ENCODE data around the gene B3GALT4.

The B3GALT4 gene

DNA sequence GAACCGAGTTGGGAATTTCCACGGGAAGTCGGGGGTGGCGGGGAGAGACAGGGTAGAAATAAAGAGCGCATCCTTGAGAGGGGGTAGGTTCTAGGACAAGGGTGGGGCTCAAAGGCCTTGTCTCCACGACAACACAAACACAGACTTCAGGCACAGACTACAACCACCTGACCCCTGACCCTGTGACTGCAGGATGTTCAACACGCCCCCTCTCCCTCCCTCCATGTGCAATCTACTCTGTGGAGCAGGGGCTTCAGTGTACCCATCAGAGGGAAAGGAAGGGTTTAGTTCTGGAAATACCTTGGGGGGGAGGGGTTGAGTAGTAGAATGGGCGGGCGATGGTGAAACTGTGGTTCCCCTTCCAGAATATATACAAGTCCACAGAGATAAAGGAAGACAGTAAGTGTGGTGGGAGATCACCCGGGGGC lies 37.6 kb downstream of the B3GALT4 start:
- H3K4me3 Mint-ChIP-seq = peak overlapping the region; percentile 100
- peaks cover 81% of the 10 kb centered on the region for H3K36me3 Mint-ChIP-seq
- peak overlapping the region; percentile 99 for H3K27ac Mint-ChIP-seq
- no peaks in the 10 kb centered on the region for H3K9me3 Mint-ChIP-seq
- peaks cover 63% of the 10 kb centered on the region for H3K4me1 Mint-ChIP-seq
- ATAC-seq = peak; percentile 60
- DNase-seq (ENCODE audit: low spot score in 2 of 2) = peak; percentile 28 to 80

GRCh38 chr6:33314943-33315792 lies 38.2 kb downstream of the B3GALT4 start:
- ATAC-seq = no peak
- Mint-ChIP-seq H3K4me1 (peaks cover 69% of the 10 kb centered on the region), H3K36me3 (peaks cover 81% of the 10 kb centered on the region), H3K9me3 (no peaks in the 10 kb centered on the region), H3K4me3 (peak overlapping the region; percentile 100), H3K27ac (peak overlapping the region; percentile 99)
- no peak for DNase-seq (ENCODE audit: low spot score in 2 of 2)

DNA sequence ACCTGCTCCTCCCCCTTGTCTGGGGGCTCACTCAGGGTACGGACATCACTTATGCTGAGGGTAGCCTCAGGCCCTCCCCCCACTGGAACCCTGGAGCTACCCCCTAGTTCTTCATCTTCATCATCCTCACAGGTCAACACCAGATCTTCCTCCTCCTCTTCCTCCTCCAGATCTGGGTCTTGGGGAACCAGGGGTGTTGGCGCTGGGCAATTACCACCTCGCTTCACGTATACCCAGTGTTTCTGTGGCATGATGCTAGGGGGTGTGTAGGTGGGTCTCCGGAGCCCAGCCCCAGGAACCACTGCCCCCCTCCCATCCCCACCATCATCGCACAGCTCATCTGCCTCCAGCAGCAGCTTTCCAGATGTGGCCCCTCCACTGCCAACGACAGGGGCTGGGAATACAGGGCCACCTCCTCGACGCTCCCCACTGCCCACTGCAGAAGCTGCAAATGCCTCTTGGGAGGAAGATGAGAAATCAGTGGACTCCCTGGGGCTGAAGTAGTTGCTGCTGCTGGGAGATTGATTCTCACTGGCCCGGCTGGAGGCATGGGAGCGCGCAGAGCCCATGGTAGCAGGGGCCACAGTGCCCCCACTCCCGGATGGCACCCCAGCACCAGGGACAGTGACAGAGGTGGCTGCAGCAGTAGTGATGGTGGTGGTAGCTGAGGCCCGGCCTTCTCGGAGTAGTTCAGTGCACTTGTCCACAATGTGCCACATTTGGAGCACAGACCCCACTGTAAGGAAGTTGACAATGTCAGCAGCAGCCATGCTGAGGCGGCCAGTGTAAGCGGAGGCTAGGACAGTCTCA lies 39.1 kb downstream of the B3GALT4 start:
- Mint-ChIP-seq H3K27ac (peak overlapping the region; percentile 99), H3K4me1 (peaks cover 78% of the 10 kb centered on the region), H3K4me3 (peak overlapping the region; percentile 100), H3K36me3 (peaks cover 81% of the 10 kb centered on the region), H3K9me3 (no peaks in the 10 kb centered on the region)
- DNase-seq (ENCODE audit: low spot score in 2 of 2) (no peak), ATAC-seq (no peak)

- Mint-ChIP-seq H3K27ac (peak overlapping the region; percentile 100), H3K36me3 (peaks cover 81% of the 10 kb centered on the region), H3K4me1 (peaks cover 81% of the 10 kb centered on the region), H3K4me3 (peak overlapping the region; percentile 100), H3K9me3 (no peaks in the 10 kb centered on the region)
- DNase-seq (ENCODE audit: low spot score in 2 of 2) = no peak
- ATAC-seq = no peak
Measured at GRCh38 chr6:33316603-33317418, 39.9 kb downstream of the B3GALT4 start.

DNA sequence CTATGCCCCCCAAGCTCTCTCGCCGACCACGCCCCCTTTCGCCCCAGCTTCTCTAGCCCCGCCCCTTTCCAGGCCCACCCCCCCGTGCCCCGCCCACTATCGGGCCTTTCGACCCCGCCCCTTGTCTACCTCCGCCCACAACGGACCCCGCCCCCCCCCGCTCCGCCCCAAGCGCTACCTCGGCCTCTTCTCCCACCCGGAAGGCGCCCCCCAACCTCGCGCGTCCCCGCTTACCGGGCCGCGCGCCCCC lies 40.4 kb downstream of the B3GALT4 start:
- H3K36me3 Mint-ChIP-seq = peaks cover 81% of the 10 kb centered on the region
- peak overlapping the region; percentile 100 for H3K27ac Mint-ChIP-seq
- peak overlapping the region; percentile 100 for H3K4me3 Mint-ChIP-seq
- no peak for ATAC-seq
- DNase-seq (ENCODE audit: low spot score in 2 of 2) = no peak
- no peaks in the 10 kb centered on the region for H3K9me3 Mint-ChIP-seq
- H3K4me1 Mint-ChIP-seq = peaks cover 81% of the 10 kb centered on the region

DNA sequence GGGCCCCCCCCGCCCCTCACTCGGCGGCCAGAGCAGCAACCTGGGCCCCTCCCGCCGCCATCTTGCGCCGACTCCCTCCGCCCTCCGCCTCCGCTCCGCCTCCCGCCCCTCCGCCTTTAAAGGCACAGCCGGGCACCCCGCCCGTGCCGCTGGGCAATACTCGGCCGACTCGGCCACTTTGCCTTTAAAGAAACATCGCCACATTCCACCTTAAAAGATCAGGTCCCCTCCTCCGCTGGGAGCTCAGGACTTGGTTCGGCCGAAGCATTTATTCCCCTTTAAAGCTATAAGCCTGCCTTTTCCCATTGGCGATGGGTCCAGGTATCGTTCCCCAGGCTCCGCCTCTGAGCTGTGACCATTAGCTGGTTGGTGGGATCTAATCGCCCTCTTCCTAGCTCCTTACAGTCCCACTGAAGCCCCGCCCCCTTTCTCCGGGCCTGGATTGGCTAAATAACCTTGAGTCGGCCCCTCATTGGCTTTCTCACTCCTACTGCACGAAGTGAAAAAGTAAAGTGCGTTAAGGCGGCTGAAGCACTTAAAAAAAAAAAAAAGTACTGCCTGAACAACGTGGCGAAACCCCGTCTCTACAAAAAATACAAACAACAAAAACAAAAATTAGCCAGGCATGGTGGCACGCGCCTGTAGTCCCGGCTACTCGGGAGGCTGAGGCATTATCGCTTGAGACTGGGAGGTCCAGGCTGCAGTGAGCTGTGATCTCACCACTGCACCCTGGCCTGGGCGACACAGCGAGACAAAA lies 40.9 kb downstream of the B3GALT4 start, which contains the start of gene ZBTB22:
ZBTB22 (minus strand) TSS at position 76 of the 757 bp plus-strand sequence. CDS start 828 bp downstream, outside the sequence.
- DNase-seq (ENCODE audit: low spot score in 2 of 2) (peak; percentile 89 to 98), ATAC-seq (peak; percentile 77)
- Mint-ChIP-seq H3K36me3 (peaks cover 81% of the 10 kb centered on the region), H3K4me1 (peaks cover 81% of the 10 kb centered on the region), H3K4me3 (peak within 1 kb of the TSS; percentile 100), H3K9me3 (no peaks in the 10 kb centered on the region), H3K27ac (peak within 1 kb of the TSS; percentile 100)

DNA sequence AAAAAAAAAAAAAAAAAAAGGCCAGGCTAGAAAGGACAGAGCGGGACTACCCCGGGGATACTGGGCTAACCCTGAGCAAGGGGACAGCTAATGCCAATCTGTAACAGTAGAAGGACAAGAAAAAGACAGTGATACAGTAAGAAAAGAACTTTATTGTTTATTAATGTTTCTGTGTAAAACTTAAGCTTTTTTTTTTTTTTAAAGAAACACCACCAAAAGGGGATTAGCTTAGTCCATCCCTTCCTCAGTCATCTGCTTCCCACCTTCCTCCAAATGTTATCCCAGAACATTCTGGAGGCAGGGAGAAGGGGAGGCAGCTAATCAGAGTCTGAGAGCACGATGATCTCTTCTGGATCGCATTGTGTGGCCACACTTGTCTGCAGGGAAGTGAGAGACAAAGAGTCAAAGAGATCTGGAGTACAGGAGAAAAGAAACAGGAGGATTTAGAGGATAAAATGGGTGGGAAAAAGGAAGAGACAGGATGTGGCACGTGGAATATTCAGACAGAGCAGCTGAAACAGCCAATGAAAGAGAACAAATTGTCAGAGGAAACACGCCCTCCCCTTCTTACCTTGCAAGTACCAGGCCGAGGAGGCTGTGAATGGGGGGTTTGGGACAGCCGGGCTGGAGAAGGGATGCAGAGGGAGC lies 41.6 kb downstream of the B3GALT4 start:
- H3K27ac Mint-ChIP-seq = peak overlapping the region; percentile 100
- H3K36me3 Mint-ChIP-seq = peaks cover 81% of the 10 kb centered on the region
- ATAC-seq (no peak), DNase-seq (ENCODE audit: low spot score in 2 of 2) (no peak)
- H3K4me3 Mint-ChIP-seq = peak overlapping the region; percentile 100
- H3K9me3 Mint-ChIP-seq = no peaks in the 10 kb centered on the region
- H3K4me1 Mint-ChIP-seq = peaks cover 88% of the 10 kb centered on the region

DNA sequence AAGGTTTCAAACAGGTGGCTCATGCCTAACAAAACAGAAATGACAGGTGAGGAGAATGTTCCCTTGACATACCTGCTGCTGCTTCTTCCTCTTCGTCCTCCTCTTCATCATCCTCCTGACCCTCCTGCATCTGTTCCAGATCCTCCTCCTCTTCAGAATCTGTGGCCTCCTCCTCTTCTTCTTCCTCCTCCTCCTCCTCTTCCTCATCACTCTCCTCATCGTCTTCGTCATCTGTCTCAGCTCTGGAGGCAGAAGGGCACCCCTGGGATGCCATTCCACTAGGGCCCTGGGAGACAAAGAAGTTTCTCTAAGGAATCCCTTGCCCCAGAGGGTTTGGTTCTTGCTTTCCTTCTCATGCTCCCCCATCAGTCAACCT lies 43.0 kb downstream of the B3GALT4 start:
- Mint-ChIP-seq H3K36me3 (peaks cover 71% of the 10 kb centered on the region), H3K27ac (peak overlapping the region; percentile 100), H3K4me1 (peaks cover 86% of the 10 kb centered on the region), H3K4me3 (peak overlapping the region; percentile 100), H3K9me3 (no peaks in the 10 kb centered on the region)
- no peak for DNase-seq (ENCODE audit: low spot score in 2 of 2)
- no peak for ATAC-seq

DNA sequence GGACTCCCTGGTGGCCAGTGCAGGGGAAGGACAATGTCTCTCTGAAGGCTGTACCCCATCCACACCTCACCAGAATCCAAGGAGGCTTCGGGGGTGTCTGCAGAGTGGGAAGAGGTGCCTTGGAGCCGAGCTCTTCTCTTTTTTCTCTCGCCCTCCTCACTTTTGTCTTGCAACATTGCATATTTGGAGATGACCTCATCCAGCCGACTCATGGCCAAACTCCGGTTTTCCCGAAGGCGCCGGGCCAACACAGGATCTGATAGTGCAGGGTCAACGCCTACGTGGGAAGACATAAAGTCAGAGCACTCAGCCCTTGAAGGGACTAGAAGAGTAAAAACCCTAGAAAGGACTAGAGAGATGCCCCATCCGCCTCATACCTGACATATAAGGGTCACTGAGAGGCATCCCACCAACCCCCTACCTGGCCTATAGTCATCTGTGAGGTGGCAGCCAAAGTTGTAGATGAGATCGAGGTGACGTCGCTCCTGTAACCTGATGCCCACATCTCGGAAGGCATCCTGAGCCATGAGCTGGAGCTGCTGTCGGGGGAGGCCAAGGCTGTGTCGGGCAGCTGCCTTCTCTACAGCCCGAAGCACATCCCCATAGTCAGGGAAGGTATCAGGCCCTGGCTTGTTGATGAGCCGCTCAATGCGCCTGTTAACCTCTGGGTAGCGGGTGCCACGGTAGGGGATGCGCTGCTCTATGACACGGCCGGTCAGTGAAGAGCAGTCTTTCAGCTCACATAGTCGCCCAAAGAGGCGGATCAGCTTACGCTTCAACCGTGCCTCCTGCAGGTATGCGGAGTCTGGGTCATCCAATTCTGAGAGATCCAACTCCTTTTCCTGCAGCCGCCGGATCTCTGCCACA lies 43.6 kb downstream of the B3GALT4 start:
- peak overlapping the region; percentile 100 for H3K27ac Mint-ChIP-seq
- no peaks in the 10 kb centered on the region for H3K9me3 Mint-ChIP-seq
- peak overlapping the region; percentile 100 for H3K4me3 Mint-ChIP-seq
- peaks cover 71% of the 10 kb centered on the region for H3K36me3 Mint-ChIP-seq
- no peak for ATAC-seq
- no peak for DNase-seq (ENCODE audit: low spot score in 2 of 2)
- H3K4me1 Mint-ChIP-seq = peaks cover 80% of the 10 kb centered on the region

- peaks cover 73% of the 10 kb centered on the region for H3K4me1 Mint-ChIP-seq
- H3K27ac Mint-ChIP-seq = peak overlapping the region; percentile 100
- no peaks in the 10 kb centered on the region for H3K9me3 Mint-ChIP-seq
- H3K36me3 Mint-ChIP-seq = peaks cover 65% of the 10 kb centered on the region
- ATAC-seq = no peak
- no peak for DNase-seq (ENCODE audit: low spot score in 2 of 2)
- peak overlapping the region; percentile 100 for H3K4me3 Mint-ChIP-seq
Measured at GRCh38 chr6:33321227-33321626, 44.3 kb downstream of the B3GALT4 start.

GRCh38 chr6:33323623-33323948 lies 46.7 kb downstream of the B3GALT4 start:
- Mint-ChIP-seq H3K4me3 (peak overlapping the region; percentile 100), H3K9me3 (no peaks in the 10 kb centered on the region), H3K36me3 (peaks cover 53% of the 10 kb centered on the region), H3K4me1 (peaks cover 54% of the 10 kb centered on the region), H3K27ac (peak overlapping the region; percentile 100)
- ATAC-seq = no peak
- no peak for DNase-seq (ENCODE audit: low spot score in 2 of 2)

GRCh38 chr6:33324125-33324524 lies 47.2 kb downstream of the B3GALT4 start:
- DNase-seq (ENCODE audit: low spot score in 2 of 2) (no peak), ATAC-seq (no peak)
- Mint-ChIP-seq H3K4me1 (peaks cover 49% of the 10 kb centered on the region), H3K4me3 (peak overlapping the region; percentile 100), H3K9me3 (no peaks in the 10 kb centered on the region), H3K36me3 (peaks cover 48% of the 10 kb centered on the region), H3K27ac (peak overlapping the region; percentile 100)
